Osteoblast (primary cell): ENCODE measurements around the gene AFF3. TPM values are rescaled to one million over a fixed set of nuclear protein-coding genes. Genes with fewer than 3 reads are reported as not detected.
"Not testable (repeated sequence)": the region's sequence is repeated elsewhere in the genome, so short reads cannot be mapped to it uniquely, and the experiment has no call there.

Experiments used
- DNase-seq: peaks from one replicate; pipeline ENCODE4 v3.0.0; 2011; ENCODE audit warnings: low spot score, mixed read lengths; ENCODE audit not compliant: insufficient read length; ENCODE audit errors: missing footprints
- H2AFZ ChIP-seq: 2 replicates; pipeline ENCODE4 v1.6.0; 2011; ENCODE audit warnings: mild to moderate bottlenecking, low read length
- H3K27ac ChIP-seq: 2 replicates; pipeline ENCODE4 v1.5.1; 2011; ENCODE audit warnings: mild to moderate bottlenecking, low read depth, low read length, moderate library complexity
- H3K27me3 ChIP-seq: 2 replicates; pipeline ENCODE4 v1.6.0; 2012; ENCODE audit warnings: mild to moderate bottlenecking, control low read depth, inconsistent platforms, low read length, moderate library complexity; ENCODE audit not compliant: insufficient read depth
- H3K36me3 ChIP-seq: 2 replicates; pipeline ENCODE4 v1.5.1; 2011; ENCODE audit warnings: mild to moderate bottlenecking, low read length, control low read depth, moderate library complexity; ENCODE audit not compliant: insufficient read depth
- H3K4me1 ChIP-seq: 2 replicates; pipeline ENCODE4 v1.5.1; 2011; ENCODE audit warnings: mild to moderate bottlenecking, low read length, control low read depth, moderate library complexity; ENCODE audit not compliant: insufficient read depth
- H3K4me2 ChIP-seq: 2 replicates; pipeline ENCODE4 v1.6.0; 2011; ENCODE audit warnings: mild to moderate bottlenecking, low read length; ENCODE audit not compliant: insufficient read depth
- H3K4me3 ChIP-seq: fragments of 200-600 bp; sonication (generic); 3 replicates; pipeline ENCODE4 v1.5.1; 2012; ENCODE audit warnings: mild to moderate bottlenecking, low read length, inconsistent platforms; ENCODE audit not compliant: insufficient read depth
- H3K79me2 ChIP-seq: 2 replicates; pipeline ENCODE4 v1.6.0; 2012; ENCODE audit warnings: mild to moderate bottlenecking, low read length, control low read depth, inconsistent platforms; ENCODE audit not compliant: insufficient read depth
- H3K9me3 ChIP-seq: 2 replicates; pipeline ENCODE4 v1.5.1; 2011; ENCODE audit warnings: low read depth, low read length, control low read depth
- H4K20me1 ChIP-seq: 2 replicates; pipeline ENCODE4 v1.6.0; 2012; ENCODE audit warnings: mild to moderate bottlenecking, low read length, control low read depth; ENCODE audit not compliant: insufficient read depth
- CTCF ChIP-seq: IDR thresholded peaks from 2 replicates; pipeline ENCODE4 v1.5.1; 2011; ENCODE audit warnings: mild to moderate bottlenecking, low read depth, low read length, moderate library complexity; ENCODE audit errors: extremely low read depth
- total RNA-seq: library from RNA; depleted of rRNA; stranded (reverse); fragments of >200 nt; gene quantifications from 2 replicates; pipeline ENCODE4 v1.2.3, GENCODE V29; 2012

Gene AFF3
- total RNA-seq, 1 donor = 4.3 TPM

- Histone ChIP-seq H3K4me3 (peak overlapping the region; percentile 66), H3K4me1 (no peaks in the 10 kb centered on the region), H3K4me2 (peak overlapping the region; percentile 71), H2AFZ (peak overlapping the region; percentile 41), H3K9me3 (no peaks in the 10 kb centered on the region), H3K27ac (no peak overlapping the region), H3K27me3 (peaks cover 43% of the 10 kb centered on the region), H4K20me1 (no peaks in the 10 kb centered on the region), H3K79me2 (no peaks in the 10 kb centered on the region), H3K36me3 (no peaks in the 10 kb centered on the region)
- TF ChIP-seq CTCF = no peak
- DNase-seq = peak; percentile 94
Observed at GRCh38 chr2:100104718-100105677, 37.4 kb downstream of the AFF3 start.

GRCh38 chr2:100104265-100104664, 38.1 kb downstream of the AFF3 start:
- H3K4me2 ChIP-seq, H3K79me2 ChIP-seq, H3K9me3 ChIP-seq, H3K4me1 ChIP-seq, H4K20me1 ChIP-seq, H3K27ac ChIP-seq, H3K36me3 ChIP-seq, H3K4me3 ChIP-seq, H2AFZ ChIP-seq: not testable (repeated sequence)
- peaks cover 37% of the 10 kb centered on the region for H3K27me3 ChIP-seq
- DNase-seq = peak; percentile 44

- DNase-seq, H4K20me1 ChIP-seq, H2AFZ ChIP-seq, H3K4me1 ChIP-seq, H3K79me2 ChIP-seq, H3K27ac ChIP-seq, H3K36me3 ChIP-seq, H3K9me3 ChIP-seq, H3K4me3 ChIP-seq, H3K4me2 ChIP-seq: not testable (repeated sequence)
- peaks cover 37% of the 10 kb centered on the region for H3K27me3 ChIP-seq
Observed at GRCh38 chr2:100103527-100104252, 38.7 kb downstream of the AFF3 start.

GRCh38 chr2:100102466-100103180, 39.8 kb downstream of the AFF3 start:
- not testable (repeated sequence) for DNase-seq, H3K27ac ChIP-seq, H3K4me3 ChIP-seq, H3K36me3 ChIP-seq, H3K4me2 ChIP-seq, H3K9me3 ChIP-seq, H2AFZ ChIP-seq, H3K4me1 ChIP-seq, H4K20me1 ChIP-seq, H3K79me2 ChIP-seq
- H3K27me3 ChIP-seq = peaks cover 26% of the 10 kb centered on the region

- H3K9me3 ChIP-seq, H3K4me3 ChIP-seq, H2AFZ ChIP-seq, H3K36me3 ChIP-seq, DNase-seq, H3K4me1 ChIP-seq, H3K27me3 ChIP-seq, H3K4me2 ChIP-seq, H3K79me2 ChIP-seq, H4K20me1 ChIP-seq, H3K27ac ChIP-seq: not testable (repeated sequence)
Observed at GRCh38 chr2:100098855-100099254, 43.5 kb downstream of the AFF3 start.

GRCh38 chr2:100097611-100098294, 44.6 kb downstream of the AFF3 start:
- not testable (repeated sequence) for H3K36me3 ChIP-seq, H3K27ac ChIP-seq, H2AFZ ChIP-seq, H3K4me3 ChIP-seq, H3K4me1 ChIP-seq, H3K4me2 ChIP-seq, H3K79me2 ChIP-seq, H3K27me3 ChIP-seq, DNase-seq, H3K9me3 ChIP-seq, H4K20me1 ChIP-seq

- not testable (repeated sequence) for H3K27me3 ChIP-seq, H2AFZ ChIP-seq, H3K36me3 ChIP-seq, H4K20me1 ChIP-seq, DNase-seq, H3K4me1 ChIP-seq, H3K4me3 ChIP-seq, H3K9me3 ChIP-seq, H3K79me2 ChIP-seq, H3K4me2 ChIP-seq, H3K27ac ChIP-seq
Observed at GRCh38 chr2:100095845-100096244, 46.5 kb downstream of the AFF3 start.
